ENCODE measurements around the gene LYPD6B.
"Not testable (repeated sequence)": the region's sequence is repeated elsewhere in the genome, so short reads cannot be mapped to it uniquely, and the experiment has no call there.

Gene LYPD6B

DNA sequence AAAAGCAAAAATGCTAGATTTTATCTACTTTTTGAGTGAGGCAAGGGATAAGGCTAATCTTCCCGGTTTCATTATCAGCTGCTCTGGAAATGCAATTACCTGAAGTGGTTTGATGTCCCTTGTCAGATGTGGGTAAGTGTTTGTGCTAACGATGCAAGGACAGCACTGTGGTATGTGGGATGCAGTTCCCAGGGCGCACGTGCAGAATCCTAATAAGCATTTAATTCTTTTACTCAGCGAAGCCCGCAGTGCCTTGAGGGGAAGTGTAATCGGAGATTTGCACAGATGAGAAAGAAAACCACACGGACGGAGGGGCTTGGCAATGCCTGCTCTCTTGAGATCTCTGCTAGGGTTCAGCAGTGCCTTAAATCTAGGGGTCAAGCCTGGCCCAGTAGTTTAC is 183.4 kb downstream of the LYPD6B start:
- DNase-seq: no peak

DNA sequence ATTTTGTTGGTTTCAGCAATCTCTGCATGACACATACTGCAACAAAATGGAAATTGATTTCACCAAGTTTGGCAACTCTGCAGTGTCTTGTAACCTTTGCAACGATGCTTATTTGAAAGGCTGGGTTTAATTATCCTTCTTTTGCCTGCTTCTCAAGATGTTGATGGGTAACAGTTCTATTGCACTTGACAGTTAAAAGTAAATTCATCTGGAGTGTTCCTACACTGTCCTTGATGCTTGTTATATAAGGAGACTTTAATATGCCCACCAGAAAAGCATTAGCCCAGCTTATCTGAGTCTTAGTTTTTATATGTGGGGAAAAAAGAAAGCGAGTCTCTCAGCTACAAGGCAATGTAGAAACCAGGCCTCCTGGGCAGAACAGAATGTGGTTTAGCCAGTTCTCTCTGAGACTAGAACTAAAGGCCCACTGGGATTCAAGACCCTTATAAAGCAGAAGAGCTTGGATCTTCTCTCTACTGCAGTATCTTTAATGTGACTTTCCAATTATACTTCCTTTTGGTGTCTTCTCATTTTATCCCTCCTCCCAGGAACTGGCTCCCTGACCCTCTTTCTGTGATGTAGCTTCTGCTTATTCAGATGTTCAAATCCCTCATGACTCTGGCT is 185.1 kb downstream of the LYPD6B start:
- no peak for DNase-seq

DNA sequence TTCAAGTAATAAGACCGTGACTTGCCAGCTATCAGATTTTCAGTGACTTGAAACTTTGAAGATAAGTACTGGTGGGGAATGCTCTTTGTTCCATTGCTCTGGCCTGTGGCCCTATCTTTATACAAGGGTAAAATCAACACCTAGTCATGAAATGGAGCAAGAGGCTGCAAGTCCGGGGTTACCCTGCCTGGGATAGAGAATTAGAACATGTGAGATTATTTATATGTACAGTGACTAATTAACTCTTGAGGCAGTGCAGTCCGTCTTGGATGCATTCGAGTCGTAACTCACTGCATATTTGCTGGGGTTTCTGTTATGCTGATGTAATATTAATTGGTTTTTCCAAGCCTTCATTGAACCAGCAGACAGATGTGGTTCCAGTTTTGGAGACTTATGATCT is 186.0 kb downstream of the LYPD6B start:
- no peak for DNase-seq

DNA sequence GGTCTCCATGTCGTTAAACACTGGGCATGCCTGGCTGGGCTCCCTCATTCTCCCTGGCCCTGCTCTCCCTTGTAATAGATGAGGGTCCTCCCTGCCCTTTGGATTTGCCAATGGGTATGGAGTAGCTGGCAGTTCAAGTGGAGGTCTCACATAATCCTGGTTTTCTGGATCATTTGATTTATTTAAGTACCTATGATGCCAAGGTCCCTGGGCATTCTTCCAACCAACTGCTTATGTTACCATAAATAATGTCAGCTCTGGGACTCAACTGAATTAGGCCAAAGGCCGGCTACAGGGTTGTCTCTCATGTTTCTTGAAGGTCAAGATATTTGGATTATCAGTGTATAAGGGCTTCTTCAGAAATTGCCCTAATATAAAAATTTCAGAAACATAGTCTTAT is 186.9 kb downstream of the LYPD6B start:
- no peak for DNase-seq

DNA sequence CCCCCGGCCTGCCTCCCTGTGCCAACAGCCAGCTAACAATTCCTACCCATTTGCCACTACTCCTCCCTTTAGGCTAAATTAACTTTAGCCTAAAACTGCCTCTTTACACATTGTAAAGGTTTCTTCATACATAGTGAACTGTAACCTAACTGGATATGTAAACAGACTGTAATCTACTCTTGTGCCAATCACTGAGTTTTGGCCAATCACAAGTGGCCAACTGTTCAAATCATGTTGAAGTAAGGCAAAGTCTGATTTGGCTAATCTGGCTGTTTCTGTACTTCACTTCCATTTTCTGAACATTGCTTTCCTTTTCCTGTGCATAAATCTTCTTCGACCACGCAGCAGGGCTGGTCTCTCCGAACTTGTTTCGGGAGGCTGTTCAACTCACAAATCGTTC is 188.3 kb downstream of the LYPD6B start:
- DNase-seq: no peak

DNA sequence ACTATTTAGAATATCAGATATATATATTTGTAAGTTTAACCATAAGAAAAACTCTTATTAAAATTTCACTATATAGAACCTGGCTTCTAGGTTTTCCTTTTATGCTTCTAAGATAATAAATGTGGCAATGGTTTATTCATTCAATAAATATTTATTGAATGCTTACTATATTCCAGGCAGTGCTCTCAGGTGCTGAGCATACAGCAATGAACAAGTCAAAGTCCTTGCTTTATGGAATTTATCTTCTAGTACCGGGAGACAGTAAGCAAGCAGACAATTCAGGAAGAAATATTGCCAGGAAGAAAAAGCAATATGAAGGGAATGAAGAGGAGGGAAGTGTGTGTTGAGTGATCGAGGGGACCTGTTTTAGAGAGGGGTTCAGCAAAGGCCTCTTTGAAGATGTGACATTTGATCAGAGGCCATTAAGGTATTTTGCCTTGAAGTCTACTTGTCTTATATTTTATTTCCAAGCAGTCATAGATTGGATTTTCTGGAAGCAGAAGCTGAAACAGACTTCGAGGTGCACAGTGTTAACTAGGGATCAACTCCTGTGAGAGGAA is 197.4 kb downstream of the LYPD6B start:
- no peak for DNase-seq

DNA sequence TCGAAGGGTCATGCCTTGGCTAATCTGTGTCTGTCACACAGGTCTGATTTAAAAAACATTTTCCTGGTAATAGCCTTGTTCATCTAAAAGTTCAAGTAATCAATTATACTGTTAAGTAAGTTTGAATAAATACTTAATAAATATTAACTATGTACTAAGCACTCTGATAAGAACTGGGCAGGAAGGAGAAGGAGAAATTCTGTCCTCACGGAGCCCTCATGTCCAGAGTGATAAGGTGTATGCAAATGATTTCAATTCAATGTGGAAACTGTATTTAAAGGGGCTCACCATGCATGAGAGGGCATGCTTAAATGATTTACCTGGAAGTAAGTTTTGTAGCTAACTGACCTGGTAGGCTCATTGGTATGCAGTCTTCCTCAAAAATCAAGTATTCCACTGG is 197.9 kb downstream of the LYPD6B start:
- no peak for DNase-seq

DNA sequence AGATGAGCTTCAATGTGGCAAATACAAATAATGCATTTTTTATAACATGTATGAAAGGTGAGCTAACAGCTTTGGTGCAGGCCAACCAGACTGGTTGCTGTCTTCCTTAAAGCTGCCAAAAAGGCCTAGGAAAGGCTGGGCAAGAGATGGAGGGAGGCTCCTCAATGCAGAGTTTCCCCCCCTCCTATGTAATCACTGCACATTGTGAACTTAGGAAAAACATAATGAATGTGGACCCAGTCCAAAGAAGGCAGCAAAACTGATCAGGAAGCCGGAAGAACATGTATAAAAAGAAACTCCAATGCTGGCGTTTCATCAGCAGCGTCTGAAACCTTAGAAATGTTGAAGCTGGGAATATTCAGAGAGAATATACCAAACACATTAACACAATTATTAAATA is 207.7 kb downstream of the LYPD6B start:
- no peak for DNase-seq

DNA sequence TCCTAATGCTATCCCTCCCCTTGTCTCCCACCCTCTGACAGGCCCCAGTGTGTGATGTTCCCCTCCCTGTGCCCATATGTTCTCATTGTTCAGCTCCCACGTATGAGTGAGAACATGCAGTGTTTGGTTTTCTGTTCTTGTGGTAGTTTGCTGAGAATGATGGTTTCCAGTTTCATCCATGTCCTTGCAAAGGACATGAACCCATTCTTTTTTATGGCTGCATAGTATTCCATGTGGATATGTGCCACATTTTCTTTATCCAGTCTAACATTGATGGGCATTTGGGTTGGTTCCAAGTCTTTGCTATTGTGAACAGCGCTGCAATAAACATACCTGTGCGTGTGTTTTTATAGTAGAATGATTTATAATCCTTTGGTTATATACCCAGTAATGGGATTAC is 212.9 kb downstream of the LYPD6B start:
- DNase-seq: not testable (repeated sequence)

DNA sequence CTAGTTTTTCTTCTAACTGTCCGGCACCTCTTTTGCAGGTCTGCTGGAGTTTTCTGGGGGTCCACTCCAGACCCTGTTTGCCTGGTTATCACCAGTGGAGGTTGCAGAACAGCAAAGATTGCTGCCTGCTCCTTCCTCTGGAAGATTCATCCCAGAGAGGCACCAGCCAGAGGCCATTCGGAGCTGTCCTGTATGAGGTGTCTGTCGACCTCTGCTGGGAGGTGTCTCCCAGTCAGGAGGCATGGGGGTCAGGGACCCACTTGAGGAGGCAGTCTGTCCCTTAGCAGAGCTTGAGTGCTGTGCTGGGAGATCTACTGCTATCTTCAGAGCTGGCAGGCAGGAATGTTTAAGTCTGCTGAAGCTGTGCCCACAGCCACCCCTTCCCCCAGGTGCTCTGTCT is 218.4 kb downstream of the LYPD6B start:
- DNase-seq: not testable (repeated sequence)

DNA sequence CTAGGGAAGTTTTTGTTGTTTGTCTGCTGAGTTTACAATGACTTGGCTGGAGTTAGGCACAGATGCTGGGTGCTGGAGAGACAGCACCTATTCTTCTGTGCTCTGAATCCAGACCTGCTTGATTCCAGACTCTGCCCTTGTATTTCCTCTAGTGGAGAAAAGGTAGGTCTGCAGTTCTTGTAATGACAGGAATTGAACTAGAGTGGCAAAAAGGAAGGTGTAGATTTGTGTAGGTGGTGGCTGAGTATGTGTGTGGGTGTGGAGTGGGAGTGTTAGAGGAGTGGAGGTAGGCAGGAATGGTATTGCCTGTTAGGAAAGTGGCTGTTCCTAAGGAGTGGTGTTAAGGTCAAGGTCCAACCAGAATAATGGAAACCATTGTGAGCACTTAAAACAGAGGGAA is 220.0 kb downstream of the LYPD6B start:
- no peak for DNase-seq

DNA sequence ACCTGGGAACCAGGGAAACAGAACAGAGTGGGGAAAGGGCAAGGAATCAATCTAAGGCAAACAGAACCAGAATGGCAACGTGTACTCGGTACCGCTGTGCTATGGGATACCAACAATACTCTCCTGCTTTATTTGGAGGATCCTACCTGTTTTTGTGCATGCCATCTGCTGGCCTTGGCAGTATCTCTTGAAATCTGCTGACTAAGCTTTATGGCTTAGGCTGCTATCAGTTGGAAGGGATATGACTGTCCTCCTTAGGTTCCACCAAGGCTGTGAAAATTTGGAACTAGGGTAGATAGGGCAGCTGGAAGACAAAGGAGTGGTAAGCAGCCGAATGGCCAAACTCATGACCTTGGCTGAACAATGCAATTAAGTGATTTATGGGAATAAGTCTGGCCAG is 220.6 kb downstream of the LYPD6B start:
- no peak for DNase-seq

DNA sequence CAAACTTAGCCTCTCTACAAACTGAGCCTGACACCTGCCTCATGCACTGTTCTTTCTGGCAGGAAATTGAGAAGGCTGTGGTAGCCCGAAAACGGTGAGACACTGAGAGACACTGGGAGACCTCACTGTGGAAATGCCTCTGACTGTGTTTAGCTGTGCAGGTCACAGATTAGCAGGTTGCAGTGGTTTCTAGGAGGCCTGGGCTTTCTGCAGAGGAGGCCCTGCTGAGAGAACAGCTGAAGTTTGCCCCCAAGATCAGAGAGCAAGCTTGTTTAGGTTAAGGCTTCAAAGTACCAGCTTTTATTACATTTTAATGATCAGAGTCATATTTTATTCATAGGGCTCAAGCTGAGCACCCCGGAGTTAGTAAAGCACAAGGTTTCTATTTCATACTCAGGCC is 223.2 kb downstream of the LYPD6B start:
- no peak for DNase-seq

Measured in hematopoietic multipotent progenitor cell treated with erythropoietin and hydrocortisone succinate and interleukin-3 and kit ligand, for 8 days (in vitro differentiated cells).